ENCODE data around the gene SLC23A2.

GRCh38 chr20:4830259-4830658, 171.1 kb downstream of the SLC23A2 start:
- no peak for TF ChIP-seq POLR2A (IDR thresholded peaks at IDR 0.05)
- no peak for TF ChIP-seq CTCF (IDR thresholded peaks at IDR 0.05)

Data from sigmoid colon (tissue), 3 donors.